ENCODE measurements around the gene PRSS1. TPM values are rescaled to one million over a fixed set of nuclear protein-coding genes. Genes with fewer than 3 reads are reported as not detected.
"Not testable (repeated sequence)": the region's sequence is repeated elsewhere in the genome, so short reads cannot be mapped to it uniquely, and the experiment has no call there.

The PRSS1 gene
- total RNA-seq, 2 experiments from 2014 or later: not detected

- Histone ChIP-seq H3K4me3 (ENCODE audit: low read length) (no peak overlapping the region), H3K36me3 (ENCODE audit: insufficient read depth, low read length) (no peaks in the 10 kb centered on the region), H3K4me1 (ENCODE audit: insufficient read depth, low read length) (no peaks in the 10 kb centered on the region), H3K27me3 (ENCODE audit: control insufficient read depth in 1 of 2, insufficient read depth in 2 of 2, low read length in 2 of 2) (no peaks in the 10 kb centered on the region), H3K9me3 (ENCODE audit: control insufficient read depth in 1 of 2, insufficient read depth in 1 of 2, low read length in 2 of 2) (no peaks in the 10 kb centered on the region), H3K27ac (ENCODE audit: low read depth in 1 of 2, low read length in 2 of 2) (no peak overlapping the region)
- no peaks in the 10 kb centered on the region for H3K4me1 Mint-ChIP-seq (ENCODE audit: low read depth)
- intact Hi-C loops (cut with DNase I, micrococcal nuclease): no loop called here
- no peaks in the 10 kb centered on the region for H3K36me3 Mint-ChIP-seq (ENCODE audit: low read depth)
- H3K9me3 Mint-ChIP-seq: no peaks in the 10 kb centered on the region
- H3K27me3 Mint-ChIP-seq: no peaks in the 10 kb centered on the region
- H3K27ac Mint-ChIP-seq: no peak overlapping the region
- TF ChIP-seq, protein P1, sequence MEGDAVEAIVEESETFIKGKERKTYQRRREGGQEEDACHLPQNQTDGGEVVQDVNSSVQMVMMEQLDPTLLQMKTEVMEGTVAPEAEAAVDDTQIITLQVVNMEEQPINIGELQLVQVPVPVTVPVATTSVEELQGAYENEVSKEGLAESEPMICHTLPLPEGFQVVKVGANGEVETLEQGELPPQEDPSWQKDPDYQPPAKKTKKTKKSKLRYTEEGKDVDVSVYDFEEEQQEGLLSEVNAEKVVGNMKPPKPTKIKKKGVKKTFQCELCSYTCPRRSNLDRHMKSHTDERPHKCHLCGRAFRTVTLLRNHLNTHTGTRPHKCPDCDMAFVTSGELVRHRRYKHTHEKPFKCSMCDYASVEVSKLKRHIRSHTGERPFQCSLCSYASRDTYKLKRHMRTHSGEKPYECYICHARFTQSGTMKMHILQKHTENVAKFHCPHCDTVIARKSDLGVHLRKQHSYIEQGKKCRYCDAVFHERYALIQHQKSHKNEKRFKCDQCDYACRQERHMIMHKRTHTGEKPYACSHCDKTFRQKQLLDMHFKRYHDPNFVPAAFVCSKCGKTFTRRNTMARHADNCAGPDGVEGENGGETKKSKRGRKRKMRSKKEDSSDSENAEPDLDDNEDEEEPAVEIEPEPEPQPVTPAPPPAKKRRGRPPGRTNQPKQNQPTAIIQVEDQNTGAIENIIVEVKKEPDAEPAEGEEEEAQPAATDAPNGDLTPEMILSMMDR (IDR thresholded peaks at IDR 0.05): no peak
- H3K4me3 Mint-ChIP-seq: no peak overlapping the region
- DNase-seq: no peak
- ChIA-PET CTCF (no interaction called here), POLR2A (no interaction called here)
- no peak for ATAC-seq (ENCODE audit: poor library complexity)
Observed at GRCh38 chr7:142759433-142759832, 10.2 kb downstream of the PRSS1 start.

DNA sequence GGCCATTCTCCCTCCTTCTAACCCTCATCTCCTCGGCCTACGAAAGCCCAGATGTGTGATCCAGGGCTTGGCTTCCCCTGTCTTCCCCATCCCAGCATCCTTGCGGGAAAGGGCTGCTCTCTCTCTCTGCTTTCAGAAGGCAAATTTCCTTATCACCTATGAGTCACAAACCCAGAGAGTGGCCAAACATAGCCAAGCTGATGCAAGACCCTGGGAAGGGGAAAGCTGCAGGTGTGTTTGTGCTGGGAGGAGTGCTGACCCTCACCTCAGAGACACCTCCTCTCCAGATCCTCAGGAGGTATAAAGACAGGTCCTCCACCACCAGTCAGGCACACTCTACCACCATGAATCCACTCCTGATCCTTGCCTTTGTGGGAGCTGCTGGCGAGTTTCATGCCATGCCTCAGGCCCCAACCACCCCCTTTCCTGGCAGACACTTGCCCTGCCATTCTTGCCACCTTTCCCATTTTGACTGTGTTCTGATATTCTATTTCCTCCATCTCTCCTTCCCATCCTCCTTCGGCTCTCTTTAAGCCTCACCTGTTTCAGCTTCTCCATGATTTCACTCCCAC is 10.9 kb downstream of the PRSS1 start:
- intact Hi-C loops (cut with DNase I, micrococcal nuclease): no loop called here
- no peaks in the 10 kb centered on the region for H3K9me3 ChIP-seq (ENCODE audit: control insufficient read depth in 1 of 2, insufficient read depth in 1 of 2, low read length in 2 of 2)
- Mint-ChIP-seq H3K27me3 (no peaks in the 10 kb centered on the region), H3K36me3 (ENCODE audit: low read depth) (no peaks in the 10 kb centered on the region), H3K27ac (no peak overlapping the region), H3K4me1 (ENCODE audit: low read depth) (no peaks in the 10 kb centered on the region), H3K9me3 (no peaks in the 10 kb centered on the region), H3K4me3 (no peak overlapping the region)
- H3K27me3 ChIP-seq (ENCODE audit: control insufficient read depth in 1 of 2, insufficient read depth in 2 of 2, low read length in 2 of 2): no peaks in the 10 kb centered on the region
- H3K4me3 ChIP-seq (ENCODE audit: low read length): no peak overlapping the region
- no peaks in the 10 kb centered on the region for H3K36me3 ChIP-seq (ENCODE audit: insufficient read depth, low read length)
- H3K4me1 ChIP-seq (ENCODE audit: insufficient read depth, low read length): no peaks in the 10 kb centered on the region
- no peak for DNase-seq
- no peak for ATAC-seq (ENCODE audit: poor library complexity)
- ChIA-PET CTCF (no interaction called here), POLR2A (no interaction called here)
- TF ChIP-seq, protein P1 (IDR thresholded peaks at IDR 0.05): no peak
- H3K27ac ChIP-seq (ENCODE audit: low read depth in 1 of 2, low read length in 2 of 2): no peak overlapping the region

GRCh38 chr7:142761606-142762005 is 12.3 kb downstream of the PRSS1 start:
- H3K27me3 Mint-ChIP-seq; H3K9me3 ChIP-seq (ENCODE audit: control insufficient read depth in 1 of 2, insufficient read depth in 1 of 2, low read length in 2 of 2); intact Hi-C loops (cut with DNase I, micrococcal nuclease); H3K4me3 Mint-ChIP-seq; H3K9me3 Mint-ChIP-seq; H3K36me3 Mint-ChIP-seq (ENCODE audit: low read depth); POLR2A ChIA-PET; CTCF ChIA-PET; H3K4me1 ChIP-seq (ENCODE audit: insufficient read depth, low read length); H3K27ac Mint-ChIP-seq; H3K4me3 ChIP-seq (ENCODE audit: low read length); H3K27me3 ChIP-seq (ENCODE audit: control insufficient read depth in 1 of 2, insufficient read depth in 2 of 2, low read length in 2 of 2); H3K4me1 Mint-ChIP-seq (ENCODE audit: low read depth); H3K36me3 ChIP-seq (ENCODE audit: insufficient read depth, low read length); H3K27ac ChIP-seq (ENCODE audit: low read depth in 1 of 2, low read length in 2 of 2); ATAC-seq (ENCODE audit: poor library complexity); DNase-seq: not testable (repeated sequence)

- ChIA-PET POLR2A (no interaction called here), CTCF (no interaction called here)
- Mint-ChIP-seq H3K27me3 (no peaks in the 10 kb centered on the region), H3K9me3 (no peaks in the 10 kb centered on the region), H3K4me1 (ENCODE audit: low read depth) (no peaks in the 10 kb centered on the region), H3K4me3 (no peak overlapping the region), H3K36me3 (ENCODE audit: low read depth) (no peaks in the 10 kb centered on the region), H3K27ac (no peak overlapping the region)
- no peak for DNase-seq
- no peaks in the 10 kb centered on the region for H3K36me3 ChIP-seq (ENCODE audit: insufficient read depth, low read length)
- H3K9me3 ChIP-seq (ENCODE audit: control insufficient read depth in 1 of 2, insufficient read depth in 1 of 2, low read length in 2 of 2): no peaks in the 10 kb centered on the region
- no peak for ATAC-seq (ENCODE audit: poor library complexity)
- no peaks in the 10 kb centered on the region for H3K4me1 ChIP-seq (ENCODE audit: insufficient read depth, low read length)
- intact Hi-C loops (cut with DNase I, micrococcal nuclease): no loop called here
- TF ChIP-seq, protein P1 (IDR thresholded peaks at IDR 0.05): no peak
- no peaks in the 10 kb centered on the region for H3K27me3 ChIP-seq (ENCODE audit: control insufficient read depth in 1 of 2, insufficient read depth in 2 of 2, low read length in 2 of 2)
- H3K4me3 ChIP-seq (ENCODE audit: low read length): no peak overlapping the region
- no peak overlapping the region for H3K27ac ChIP-seq (ENCODE audit: low read depth in 1 of 2, low read length in 2 of 2)
Observed at GRCh38 chr7:142762104-142762503, 12.8 kb downstream of the PRSS1 start.

Measured in CD4-positive, alpha-beta T cell (primary cell).